PC-3 (cell line): ENCODE results near the gene SPNS1.

Source experiments
- EZH2 ChIP-seq: fragments of 300-600 bp; sonication (generic); IDR thresholded peaks from one replicate; pipeline ENCODE4 v1.6.1; 2017; ENCODE audit warnings: antibody characterized with exemption, mild to moderate bottlenecking, low read length; ENCODE audit not compliant: unreplicated experiment
- TF ChIP-seq, protein P1 (sequence below): fragments of 300-600 bp; sonication (generic); conservative IDR thresholded peaks from 2 replicates; pipeline ENCODE4 v1.5.1; 2017; ENCODE audit warnings: antibody characterized with exemption, low read depth, mild to moderate bottlenecking, low read length

DNA sequence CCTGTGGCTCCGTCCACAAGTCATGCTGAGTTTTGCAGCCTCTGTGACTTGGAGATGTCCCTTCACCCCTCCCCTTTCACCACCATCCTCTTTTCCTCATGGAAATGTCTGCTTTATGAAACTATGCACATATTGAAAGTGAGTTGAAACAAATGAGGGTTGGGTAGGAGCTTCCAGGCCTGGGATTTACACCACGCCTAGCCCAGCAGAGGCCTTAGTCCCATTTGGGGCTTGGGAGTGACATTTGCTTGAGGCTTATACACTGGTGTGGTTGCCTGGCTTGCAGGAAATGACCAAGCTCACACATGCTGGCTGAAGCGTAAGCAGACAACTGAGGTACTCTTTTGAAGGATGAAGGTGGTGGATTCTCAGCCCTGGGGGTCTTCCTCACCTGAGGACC is 10.5 kb upstream of the SPNS1 start:
- TF ChIP-seq, protein P1, sequence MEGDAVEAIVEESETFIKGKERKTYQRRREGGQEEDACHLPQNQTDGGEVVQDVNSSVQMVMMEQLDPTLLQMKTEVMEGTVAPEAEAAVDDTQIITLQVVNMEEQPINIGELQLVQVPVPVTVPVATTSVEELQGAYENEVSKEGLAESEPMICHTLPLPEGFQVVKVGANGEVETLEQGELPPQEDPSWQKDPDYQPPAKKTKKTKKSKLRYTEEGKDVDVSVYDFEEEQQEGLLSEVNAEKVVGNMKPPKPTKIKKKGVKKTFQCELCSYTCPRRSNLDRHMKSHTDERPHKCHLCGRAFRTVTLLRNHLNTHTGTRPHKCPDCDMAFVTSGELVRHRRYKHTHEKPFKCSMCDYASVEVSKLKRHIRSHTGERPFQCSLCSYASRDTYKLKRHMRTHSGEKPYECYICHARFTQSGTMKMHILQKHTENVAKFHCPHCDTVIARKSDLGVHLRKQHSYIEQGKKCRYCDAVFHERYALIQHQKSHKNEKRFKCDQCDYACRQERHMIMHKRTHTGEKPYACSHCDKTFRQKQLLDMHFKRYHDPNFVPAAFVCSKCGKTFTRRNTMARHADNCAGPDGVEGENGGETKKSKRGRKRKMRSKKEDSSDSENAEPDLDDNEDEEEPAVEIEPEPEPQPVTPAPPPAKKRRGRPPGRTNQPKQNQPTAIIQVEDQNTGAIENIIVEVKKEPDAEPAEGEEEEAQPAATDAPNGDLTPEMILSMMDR, result no peak
- no peak for TF ChIP-seq EZH2
